Left lung (tissue), 10 donors: ENCODE measurements around the gene TFAP2D. TPM values are rescaled to one million over a fixed set of nuclear protein-coding genes. Genes with fewer than 3 reads are reported as not detected.

Source experiments
- ATAC-seq: fragments of 200-7000 bp; cut with Tn5 transposase; one replicate; pipeline ENCODE4 v1.9.1; 2020; ENCODE audit warnings: moderate library complexity
- DNase-seq, 4 donors: peaks; one replicate each; pipeline ENCODE4 v3.0.0-alpha.2; 2013 to 2020
- H3K27ac ChIP-seq, 2 donors: fragments of 200-600 bp; sonication (generic) in 1 of 2; one replicate each; pipeline versions ENCODE4 v1.5.0 to v1.8.0; 2020 to 2021
- H3K27me3 ChIP-seq, 2 donors: fragments of 200-600 bp; sonication (generic) in 1 of 2; one replicate each; pipeline versions ENCODE4 v1.5.0 to v1.8.0; 2020 to 2021
- H3K36me3 ChIP-seq, 2 donors: fragments of 200-600 bp; sonication (generic) in 1 of 2; one replicate each; pipeline versions ENCODE4 v1.5.0 to v1.8.0; 2020 to 2021
- H3K4me1 ChIP-seq, 2 donors: fragments of 200-600 bp; one replicate each; pipeline ENCODE4 v1.8.0; 2021
- H3K4me3 ChIP-seq, 2 donors: fragments of 200-600 bp; sonication (generic) in 1 of 2; one replicate each; pipeline versions ENCODE4 v1.5.0 to v1.8.0; 2020 to 2021; ENCODE audit warnings: mild to moderate bottlenecking in 1 of 2
- H3K9me3 ChIP-seq, 2 donors: fragments of 200-600 bp; sonication (generic) in 1 of 2; one replicate each; pipeline versions ENCODE4 v1.5.0 to v1.8.0; 2020 to 2021
- CTCF ChIP-seq, 2 donors: fragments of 200-600 bp; sonication (generic) in 1 of 2; IDR thresholded peaks; one replicate each; pipeline versions ENCODE4 v1.5.0 to v1.8.0; 2021; ENCODE audit warnings: antibody characterized with exemption in 2 of 2
- intact Hi-C, 2 donors: fragments of 100-400 bp; cut with DNase I; formaldehyde crosslinking; loops; one replicate each; pipeline versions ENCODE4 v1.11.2 to v1.14.2; 2022
- polyA plus RNA-seq, 6 donors: library from polyadenylated mRNA; unstranded; fragments of 120-200 nt; gene quantifications; one replicate each; pipeline ENCODE4 v1.2.1, GENCODE V29; 2013; ENCODE audit not compliant: insufficient read length in 6 of 6
- total RNA-seq, 2 donors: library from RNA; stranded (reverse); fragmentation: NEBNext Ultra II Directional; extraction: Animal tissue kit (Norgen Biotek cat#: 25700); gene quantifications; one replicate each; pipeline ENCODE4 v1.2.1, GENCODE V29; 2021
- donor health status: DM: no; HTN: yes; CAD: no.
- donor health status: DM: no; HTN: no; CAD: no.

The TFAP2D gene
- total and polyA plus RNA-seq, 8 donors = not detected

GRCh38 chr6:50713977-50714486, 706 bp downstream of the TFAP2D start:
- peaks cover 60 to 94% of the 10 kb centered on the region in 2 donors for H3K27me3 ChIP-seq
- ATAC-seq = no peak
- H3K27ac ChIP-seq = no peak overlapping the region
- H3K36me3 ChIP-seq = no peaks in the 10 kb centered on the region
- no peak for DNase-seq
- H3K9me3 ChIP-seq = no peaks in the 10 kb centered on the region
- no peak for TF ChIP-seq CTCF (IDR thresholded peaks at IDR 0.05)
- no peak overlapping the region for H3K4me3 ChIP-seq
- intact Hi-C loops = no loop called here
- no peaks in the 10 kb centered on the region for H3K4me1 ChIP-seq

GRCh38 chr6:50714487-50715379, 1.4 kb downstream of the TFAP2D start:
- TF ChIP-seq CTCF (IDR thresholded peaks at IDR 0.05) = no peak
- intact Hi-C loops = no loop called here
- peaks cover 53 to 93% of the 10 kb centered on the region in 2 donors for H3K27me3 ChIP-seq

GRCh38 chr6:50716899-50717509, 3.7 kb downstream of the TFAP2D start:
- intact Hi-C loops = no loop called here
- H3K27ac ChIP-seq = no peak overlapping the region
- no peak overlapping the region for H3K4me3 ChIP-seq
- no peak for TF ChIP-seq CTCF (IDR thresholded peaks at IDR 0.05)
- no peak for DNase-seq
- no peaks in the 10 kb centered on the region for H3K36me3 ChIP-seq
- peaks cover 60 to 91% of the 10 kb centered on the region in 2 donors for H3K27me3 ChIP-seq
- no peaks in the 10 kb centered on the region for H3K4me1 ChIP-seq
- no peak for ATAC-seq
- H3K9me3 ChIP-seq = no peaks in the 10 kb centered on the region

More at GRCh38 chr6:50714487-50715379, 1.4 kb downstream of the TFAP2D start:
- Histone ChIP-seq H3K9me3 (no peaks in the 10 kb centered on the region), H3K27ac (no peak overlapping the region), H3K4me3 (no peak overlapping the region), H3K36me3 (no peaks in the 10 kb centered on the region), H3K4me1 (no peaks in the 10 kb centered on the region)
- DNase-seq = no peak
- no peak for ATAC-seq

GRCh38 chr6:50717734-50718457, 4.6 kb downstream of the TFAP2D start:
- TF ChIP-seq CTCF (IDR thresholded peaks at IDR 0.05) = no peak
- intact Hi-C loops = no loop called here
- DNase-seq (no peak), ATAC-seq (no peak)
- no peaks in the 10 kb centered on the region for H3K4me1 ChIP-seq
- no peak overlapping the region for H3K27ac ChIP-seq
- H3K36me3 ChIP-seq = no peaks in the 10 kb centered on the region
- H3K9me3 ChIP-seq = no peaks in the 10 kb centered on the region
- peaks cover 60 to 91% of the 10 kb centered on the region in 2 donors for H3K27me3 ChIP-seq
- no peak overlapping the region for H3K4me3 ChIP-seq
